ENCODE data around the gene SMARCB1. TPM values are rescaled to one million over a fixed set of nuclear protein-coding genes. Genes with fewer than 3 reads are reported as not detected.

The SMARCB1 gene
- total and polyA plus RNA-seq, 7 experiments from 2014 or later = 37.0 to 81.1 (median 49.8) TPM

DNA sequence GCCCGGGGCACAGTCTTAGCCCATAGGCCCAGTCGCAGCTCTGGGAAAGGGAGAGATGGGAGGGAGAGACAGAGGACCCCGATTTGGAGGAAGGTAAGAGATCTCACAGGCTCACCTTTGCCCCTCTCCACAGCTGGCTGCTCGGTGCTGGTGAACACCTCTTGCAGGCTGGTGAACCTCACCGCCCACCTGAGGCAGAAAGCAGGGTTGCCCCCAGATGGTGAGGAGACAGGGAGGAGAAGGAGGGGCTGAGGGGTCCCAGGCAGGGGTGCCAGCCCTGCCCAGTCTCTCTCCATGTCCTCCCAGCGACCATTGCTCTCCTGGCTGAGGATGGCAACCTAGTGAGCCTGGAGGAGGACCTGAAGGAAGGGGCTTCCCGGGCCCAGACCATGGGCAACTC lies 22.8 kb upstream of the SMARCB1 start:
- Histone ChIP-seq H3K9me3 (ENCODE audit: control insufficient read depth in 2 of 3, low read length in 3 of 3) (no peaks in the 10 kb centered on the region), H3K36me3 (ENCODE audit: control insufficient read depth in 2 of 3, insufficient read depth in 3 of 3, low read length in 3 of 3) (peaks cover 0 to 12% (median 0%) of the 10 kb centered on the region in 3 experiments), H3K4me3 (ENCODE audit: low read length) (peak overlapping the region; percentile 60), H3K4me1 (ENCODE audit: control insufficient read depth in 2 of 2, insufficient read depth in 2 of 2, low read length in 2 of 2) (peaks cover 24% of the 10 kb centered on the region in 2 donors), H3K27ac (ENCODE audit: low read depth, low read length) (peak overlapping the region; percentile 65), H3K27me3 (ENCODE audit: control insufficient read depth in 2 of 2, insufficient read depth in 2 of 2, low read length in 2 of 2) (no peaks in the 10 kb centered on the region)
- CTCF ChIA-PET = interaction anchor here (1.3 kb wide), 1 partner anchor 67 kb away, joined by 4 read pairs; no protein-coding TSS in a partner anchor
- POLR2A ChIA-PET = interaction anchor here (1.0 to 2.2 kb wide), 6 partner anchors 9 to 130 kb away, joined by 3 to 7 read pairs (median 6); partner anchors contain the start of genes MIF, SLC2A11 and ZNF70
- H3K4me3 Mint-ChIP-seq = peak overlapping the region; percentile 72 to 84 (median 81)
- DNase-seq = no peak
- peaks cover 7 to 48% (median 38%) of the 10 kb centered on the region in 7 donors for H3K4me1 Mint-ChIP-seq
- intact Hi-C loops (cut with micrococcal nuclease) = loop anchor here in 1 of 2 donors (1.0 to 10.0 kb wide), 2 partner anchors 13 to 139 kb away; partner anchors contain the start of gene ZNF70
- H3K36me3 Mint-ChIP-seq = peaks cover 0 to 4% (median 0%) of the 10 kb centered on the region in 5 donors
- peak overlapping the region in 7 of 9 donors; percentile 75 to 91 (median 83) for H3K27ac Mint-ChIP-seq
- no peaks in the 10 kb centered on the region for H3K27me3 Mint-ChIP-seq
- no peak for ATAC-seq
- H3K9me3 Mint-ChIP-seq = no peaks in the 10 kb centered on the region

DNA sequence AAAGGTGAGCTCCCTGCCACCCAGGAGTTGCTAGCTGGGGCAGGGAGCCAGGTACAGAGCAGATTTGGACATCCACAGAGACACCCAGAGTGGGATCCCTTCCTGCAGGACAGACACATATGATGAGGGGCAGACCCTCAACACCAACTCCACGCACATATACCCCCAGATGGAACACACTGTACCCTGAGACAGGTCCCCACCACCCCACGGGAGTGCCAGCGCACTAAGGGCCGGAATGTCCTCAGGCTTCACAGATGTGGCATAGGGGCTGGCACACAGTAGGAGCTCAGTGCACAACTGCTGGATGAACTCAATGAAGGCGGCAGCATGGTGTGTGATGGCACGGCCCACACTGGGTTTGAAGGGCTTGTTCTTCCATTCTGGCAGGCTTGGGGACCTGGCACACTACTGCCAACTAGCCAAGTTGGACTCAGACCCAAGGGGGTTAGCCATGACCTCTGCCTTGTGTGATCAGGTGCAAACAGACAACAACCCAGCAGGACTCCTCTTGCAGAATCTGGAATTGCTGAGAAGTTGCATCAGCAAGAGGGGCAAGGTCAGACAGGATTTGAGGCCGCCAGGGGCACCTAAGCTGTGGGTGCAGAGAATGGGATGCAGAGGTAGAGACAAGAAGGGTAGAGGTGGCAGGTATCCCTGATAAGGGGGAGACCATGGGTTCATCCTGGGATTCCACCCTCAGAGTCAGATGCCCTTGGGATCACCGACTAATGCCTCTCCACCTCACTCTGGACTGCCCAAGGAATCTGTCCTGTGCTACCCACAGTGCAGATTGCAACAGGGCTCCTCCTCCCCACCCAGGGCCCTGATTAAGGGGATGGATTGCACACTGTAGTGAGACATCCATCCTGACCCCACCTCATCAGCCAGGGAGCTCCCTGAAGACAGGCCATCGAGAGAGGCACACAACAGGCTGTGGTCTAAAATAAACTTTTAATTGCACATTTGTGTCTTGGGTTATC lies 21.6 kb upstream of the SMARCB1 start:
- intact Hi-C loops (cut with micrococcal nuclease) = loop anchor here in 1 of 2 donors (10.0 kb wide), 1 partner anchor 140 kb away; no protein-coding TSS in a partner anchor
- H3K27me3 Mint-ChIP-seq = no peaks in the 10 kb centered on the region

DNA sequence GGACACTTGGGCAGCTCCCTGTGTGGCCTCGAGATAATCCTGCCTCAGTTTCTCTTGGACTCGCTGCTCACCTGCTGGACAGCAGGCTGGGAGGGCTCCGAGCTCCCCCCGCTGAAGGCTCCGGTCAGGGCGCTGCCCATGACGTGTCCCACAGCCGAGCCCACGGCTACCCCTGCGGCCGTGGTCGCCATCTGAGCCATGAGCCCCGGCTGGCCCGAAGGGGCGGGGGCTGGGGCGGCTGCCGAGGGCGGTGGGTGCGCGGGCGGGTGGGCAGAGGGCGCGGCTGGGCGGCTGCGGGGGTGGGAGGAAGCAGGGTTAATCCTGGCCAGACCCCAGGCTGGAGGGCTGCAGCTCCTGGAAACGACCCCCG lies 19.5 kb upstream of the SMARCB1 start:
- H3K27ac ChIP-seq (ENCODE audit: low read depth, low read length) = peak overlapping the region; percentile 85

More for the DNA sequence above, 21.6 kb upstream of the SMARCB1 start:
- ATAC-seq (no peak), DNase-seq (no peak)
- CTCF ChIA-PET = no interaction called here
- no peak overlapping the region for H3K4me3 ChIP-seq (ENCODE audit: low read length)
- H3K27ac ChIP-seq (ENCODE audit: low read depth, low read length) = no peak overlapping the region
- H3K36me3 Mint-ChIP-seq = peaks cover 0 to 4% (median 0%) of the 10 kb centered on the region in 5 donors
- POLR2A ChIA-PET = interaction anchor here (0.9 to 1.3 kb wide), 5 partner anchors 9 to 137 kb away, joined by 3 read pairs; partner anchors contain the start of gene SMARCB1
- H3K4me3 Mint-ChIP-seq = peak overlapping the region; percentile 28 to 88 (median 50)
- H3K4me1 Mint-ChIP-seq = peaks cover 7 to 51% (median 38%) of the 10 kb centered on the region in 7 donors
- no peaks in the 10 kb centered on the region for H3K9me3 Mint-ChIP-seq
- peaks cover 24% of the 10 kb centered on the region in 2 donors for H3K4me1 ChIP-seq (ENCODE audit: control insufficient read depth in 2 of 2, insufficient read depth in 2 of 2, low read length in 2 of 2)
- peak overlapping the region in 8 of 9 donors; percentile 8 to 90 (median 60) for H3K27ac Mint-ChIP-seq
- H3K36me3 ChIP-seq (ENCODE audit: control insufficient read depth in 2 of 3, insufficient read depth in 3 of 3, low read length in 3 of 3) = peaks cover 0 to 12% (median 0%) of the 10 kb centered on the region in 3 experiments
- H3K27me3 ChIP-seq (ENCODE audit: control insufficient read depth in 2 of 2, insufficient read depth in 2 of 2, low read length in 2 of 2) = no peaks in the 10 kb centered on the region
- no peaks in the 10 kb centered on the region for H3K9me3 ChIP-seq (ENCODE audit: control insufficient read depth in 2 of 3, low read length in 3 of 3)

DNA sequence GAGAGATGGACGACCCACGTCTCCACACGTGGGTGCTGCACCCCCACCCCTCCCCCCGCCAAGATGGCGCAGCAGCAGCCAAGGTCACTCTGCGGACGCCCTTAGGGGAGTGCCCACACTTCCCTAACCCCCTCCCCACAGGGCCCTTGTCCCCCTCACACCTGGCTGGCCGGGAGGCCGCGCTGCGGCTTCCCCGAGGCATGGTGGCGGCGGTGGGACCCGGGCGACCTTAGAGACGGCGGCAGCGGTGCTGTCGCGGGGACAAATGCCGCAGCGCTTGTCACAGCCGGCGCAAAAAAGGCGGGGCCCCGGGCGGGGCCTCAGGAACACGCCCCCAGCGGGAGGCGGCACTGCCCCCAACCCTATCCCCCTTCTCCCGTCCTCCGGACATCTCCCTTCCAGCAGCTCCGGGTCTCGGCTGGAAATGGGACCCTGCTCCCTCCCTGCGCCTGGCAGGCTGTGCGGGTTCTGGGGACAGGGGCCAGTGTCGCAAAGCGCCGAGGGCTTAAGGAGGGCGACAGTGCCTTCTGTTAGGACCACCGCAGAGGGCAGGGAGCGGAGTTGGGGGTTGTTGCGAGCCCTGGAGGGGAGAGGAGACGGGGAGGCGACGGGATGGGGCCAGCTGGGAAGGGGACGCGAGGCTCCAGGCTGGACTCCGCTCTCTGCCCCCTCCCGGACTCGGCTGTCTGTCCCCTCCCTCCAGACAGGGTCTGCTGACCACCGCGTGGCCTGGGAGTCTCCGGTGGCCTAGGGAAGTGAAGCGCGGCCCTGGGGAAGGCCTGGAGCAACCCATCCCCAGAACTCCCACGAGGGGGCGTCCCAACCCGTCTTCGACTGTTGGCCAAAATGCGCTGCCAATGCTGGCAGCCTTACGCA lies 18.9 kb upstream of the SMARCB1 start, which contains the start of gene CHCHD10:
CHCHD10 (minus strand) TSS at position 300 of the 876 bp plus-strand sequence; CDS start at position 202, 98 bp downstream.
- Histone ChIP-seq H3K9me3 (ENCODE audit: control insufficient read depth in 2 of 3, low read length in 3 of 3) (no peaks in the 10 kb centered on the region), H3K36me3 (ENCODE audit: control insufficient read depth in 2 of 3, insufficient read depth in 3 of 3, low read length in 3 of 3) (peaks cover 0 to 12% (median 0%) of the 10 kb centered on the region in 3 experiments), H3K4me3 (ENCODE audit: low read length) (peak within 1 kb of the TSS; percentile 92), H3K27ac (ENCODE audit: low read depth, low read length) (peak within 1 kb of the TSS; percentile 85), H3K27me3 (ENCODE audit: control insufficient read depth in 2 of 2, insufficient read depth in 2 of 2, low read length in 2 of 2) (no peaks in the 10 kb centered on the region), H3K4me1 (ENCODE audit: control insufficient read depth in 2 of 2, insufficient read depth in 2 of 2, low read length in 2 of 2) (peaks cover 27 to 37% of the 10 kb centered on the region in 2 donors)
- Mint-ChIP-seq H3K27me3 (peaks cover 0 to 4% (median 0%) of the 10 kb centered on the region in 5 donors), H3K36me3 (peaks cover 0 to 4% (median 0%) of the 10 kb centered on the region in 5 donors), H3K27ac (peak within 1 kb of the TSS in 8 of 9 donors; percentile 42 to 82 (median 64)), H3K4me1 (peaks cover 3 to 52% (median 38%) of the 10 kb centered on the region in 7 donors), H3K4me3 (peak within 1 kb of the TSS; percentile 63 to 88 (median 83)), H3K9me3 (no peaks in the 10 kb centered on the region)
- intact Hi-C loops (cut with micrococcal nuclease) = loop anchor here (1.0 to 10.0 kb wide), 7 partner anchors 17 to 143 kb away; partner anchors contain the start of genes DERL3 (in 2 of the 2) and ZNF70 (in 2 of the 2)
- DNase-seq (peak; percentile 63 to 84 (median 75)), ATAC-seq (peak; percentile 80)
- CTCF ChIA-PET = interaction anchor here (0.6 to 0.9 kb wide), 3 partner anchors 29 to 84 kb away, joined by 3 to 4 read pairs (median 3); no protein-coding TSS in a partner anchor
- POLR2A ChIA-PET = interaction anchor here (0.6 to 8.9 kb wide), 7 partner anchors 8 to 385 kb away, joined by 3 to 62 read pairs (median 5); partner anchors contain the start of genes SMARCB1 and ZNF70

More for the DNA sequence above, 19.5 kb upstream of the SMARCB1 start:
- H3K4me1 Mint-ChIP-seq = peaks cover 7 to 55% (median 43%) of the 10 kb centered on the region in 7 donors
- H3K36me3 ChIP-seq (ENCODE audit: control insufficient read depth in 2 of 3, insufficient read depth in 3 of 3, low read length in 3 of 3) = peaks cover 0 to 12% (median 0%) of the 10 kb centered on the region in 3 experiments
- H3K36me3 Mint-ChIP-seq = peaks cover 0 to 4% (median 0%) of the 10 kb centered on the region in 5 donors
- H3K9me3 ChIP-seq (ENCODE audit: control insufficient read depth in 2 of 3, low read length in 3 of 3) = no peaks in the 10 kb centered on the region
- intact Hi-C loops (cut with micrococcal nuclease) = loop anchor here (1.0 to 10.0 kb wide), 5 partner anchors 16 to 142 kb away; partner anchors contain the start of gene ZNF70 (in 2 of the 2)
- no peaks in the 10 kb centered on the region for H3K27me3 ChIP-seq (ENCODE audit: control insufficient read depth in 2 of 2, insufficient read depth in 2 of 2, low read length in 2 of 2)
- peak overlapping the region in 7 of 9 donors; percentile 19 to 67 (median 45) for H3K27ac Mint-ChIP-seq
- ATAC-seq (no peak), DNase-seq (no peak)
- ChIA-PET POLR2A (interaction anchor here (0.6 to 8.9 kb wide), 6 partner anchors 17 to 388 kb away, joined by 3 to 62 read pairs (median 5); partner anchors contain the start of genes SMARCB1 and ZNF70), CTCF (interaction anchor here (0.9 kb wide), 1 partner anchor 81 kb away, joined by 3 read pairs; no protein-coding TSS in a partner anchor)
- H3K9me3 Mint-ChIP-seq = no peaks in the 10 kb centered on the region
- peak overlapping the region; percentile 92 for H3K4me3 ChIP-seq (ENCODE audit: low read length)
- H3K4me1 ChIP-seq (ENCODE audit: control insufficient read depth in 2 of 2, insufficient read depth in 2 of 2, low read length in 2 of 2) = peaks cover 29 to 39% of the 10 kb centered on the region in 2 donors
- peaks cover 0 to 3% (median 0%) of the 10 kb centered on the region in 5 donors for H3K27me3 Mint-ChIP-seq
- H3K4me3 Mint-ChIP-seq = peak overlapping the region; percentile 63 to 88 (median 83)

DNA sequence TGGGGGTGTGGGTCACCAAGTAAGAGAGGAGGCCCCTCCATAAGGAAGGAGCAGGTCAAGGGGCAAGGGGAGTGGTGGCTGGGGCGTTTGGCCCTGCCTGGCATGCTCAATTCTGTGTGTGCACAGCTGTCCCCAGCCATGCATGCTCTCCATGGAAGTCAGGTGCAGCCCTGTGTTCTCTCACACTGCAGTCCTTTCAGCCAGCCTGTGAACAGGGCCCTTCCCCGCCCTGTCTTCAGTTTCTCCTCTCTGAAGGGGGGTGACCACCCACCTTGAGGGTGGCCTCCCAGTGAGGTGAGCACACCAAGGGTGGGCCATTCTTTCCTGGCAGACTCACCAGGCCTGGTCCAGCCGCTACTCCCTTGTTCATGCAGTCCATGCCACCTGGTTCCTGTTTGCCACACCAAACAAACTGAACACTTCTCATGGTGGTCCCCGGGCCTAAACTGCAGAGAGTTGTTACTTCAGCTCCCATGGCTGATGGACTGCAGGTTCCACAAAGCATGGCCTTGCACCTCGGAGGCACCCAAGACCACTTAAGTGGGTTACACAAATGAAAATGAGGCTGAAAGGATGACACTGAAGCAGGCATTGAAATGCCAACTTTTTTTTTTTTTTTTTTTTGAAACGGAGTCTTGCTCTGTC lies 17.3 kb upstream of the SMARCB1 start:
- intact Hi-C loops (cut with micrococcal nuclease) = loop anchor here in 1 of 2 donors (2.0 to 10.0 kb wide), 2 partner anchors 69 to 145 kb away; partner anchors contain the start of gene DERL3

More for the DNA sequence above, 17.3 kb upstream of the SMARCB1 start:
- Histone ChIP-seq H3K36me3 (ENCODE audit: control insufficient read depth in 2 of 3, insufficient read depth in 3 of 3, low read length in 3 of 3) (peaks cover 0 to 12% (median 0%) of the 10 kb centered on the region in 3 experiments), H3K4me1 (ENCODE audit: control insufficient read depth in 2 of 2, insufficient read depth in 2 of 2, low read length in 2 of 2) (peaks cover 15 to 30% of the 10 kb centered on the region in 2 donors), H3K27ac (ENCODE audit: low read depth, low read length) (no peak overlapping the region), H3K27me3 (ENCODE audit: control insufficient read depth in 2 of 2, insufficient read depth in 2 of 2, low read length in 2 of 2) (no peaks in the 10 kb centered on the region), H3K4me3 (ENCODE audit: low read length) (no peak overlapping the region), H3K9me3 (ENCODE audit: control insufficient read depth in 2 of 3, low read length in 3 of 3) (no peaks in the 10 kb centered on the region)
- ChIA-PET CTCF (interaction anchor here (0.6 kb wide), 3 partner anchors 15 to 46 kb away, joined by 3 to 5 read pairs (median 4); no protein-coding TSS in a partner anchor), POLR2A (interaction anchor here (1.4 to 8.9 kb wide), 3 partner anchors 9 to 18 kb away, joined by 4 to 62 read pairs (median 5); partner anchors contain the start of genes SMARCB1 and ZNF70)
- DNase-seq = no peak
- Mint-ChIP-seq H3K27me3 (peaks cover 0 to 16% (median 0%) of the 10 kb centered on the region in 5 donors), H3K9me3 (no peaks in the 10 kb centered on the region), H3K36me3 (peaks cover 0 to 4% (median 0%) of the 10 kb centered on the region in 5 donors), H3K4me1 (peaks cover 8 to 49% (median 31%) of the 10 kb centered on the region in 7 donors), H3K27ac (peak overlapping the region in 2 of 9 donors; percentile 17 to 76), H3K4me3 (peak overlapping the region in 7 of 10 donors; percentile 23 to 85 (median 39))
- ATAC-seq = no peak

Measured in naive thymus-derived CD4-positive, alpha-beta T cell (primary cell).